SU-DHL-6 (cell line): ENCODE results near the gene DGLUCY.

Source experiments
- EZH2phosphoT487 ChIP-seq: fragments of 200-600 bp; sonication (generic), shearing (Covaris generic); conservative IDR thresholded peaks from 2 replicates; pipeline ENCODE4 v1.6.1; 2018; ENCODE audit warnings: mild to moderate bottlenecking, antibody characterized with exemption, low read length, moderate library complexity, mixed read lengths
- TF ChIP-seq, protein P1 (sequence below): fragments of 200-600 bp; sonication (generic); IDR thresholded peaks from one replicate; pipeline ENCODE4 v1.5.1; 2017; ENCODE audit warnings: antibody characterized with exemption, mild to moderate bottlenecking, low read length, moderate library complexity; ENCODE audit not compliant: insufficient read depth, poor library complexity, severe bottlenecking

DNA sequence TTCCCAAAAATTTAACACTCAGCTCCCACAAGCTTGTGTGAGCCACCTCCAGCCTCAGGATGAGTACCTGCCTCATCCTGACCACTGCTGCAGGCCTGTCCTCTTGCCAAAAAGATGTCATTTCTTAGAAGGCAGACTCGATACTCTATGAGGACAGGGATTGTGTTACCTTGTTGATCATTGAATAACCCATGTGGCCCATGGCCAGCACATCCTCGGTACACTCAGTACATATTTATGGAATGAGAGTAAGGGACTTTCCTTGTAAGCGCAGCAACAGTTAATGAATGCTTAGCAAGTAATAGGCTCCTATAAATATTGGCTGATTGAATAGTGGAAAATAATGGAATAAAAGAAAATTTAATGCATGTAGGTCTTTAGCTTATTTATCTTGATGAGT is 15.3 kb upstream of the DGLUCY start:
- TF ChIP-seq EZH2phosphoT487: no peak
- TF ChIP-seq, protein P1, sequence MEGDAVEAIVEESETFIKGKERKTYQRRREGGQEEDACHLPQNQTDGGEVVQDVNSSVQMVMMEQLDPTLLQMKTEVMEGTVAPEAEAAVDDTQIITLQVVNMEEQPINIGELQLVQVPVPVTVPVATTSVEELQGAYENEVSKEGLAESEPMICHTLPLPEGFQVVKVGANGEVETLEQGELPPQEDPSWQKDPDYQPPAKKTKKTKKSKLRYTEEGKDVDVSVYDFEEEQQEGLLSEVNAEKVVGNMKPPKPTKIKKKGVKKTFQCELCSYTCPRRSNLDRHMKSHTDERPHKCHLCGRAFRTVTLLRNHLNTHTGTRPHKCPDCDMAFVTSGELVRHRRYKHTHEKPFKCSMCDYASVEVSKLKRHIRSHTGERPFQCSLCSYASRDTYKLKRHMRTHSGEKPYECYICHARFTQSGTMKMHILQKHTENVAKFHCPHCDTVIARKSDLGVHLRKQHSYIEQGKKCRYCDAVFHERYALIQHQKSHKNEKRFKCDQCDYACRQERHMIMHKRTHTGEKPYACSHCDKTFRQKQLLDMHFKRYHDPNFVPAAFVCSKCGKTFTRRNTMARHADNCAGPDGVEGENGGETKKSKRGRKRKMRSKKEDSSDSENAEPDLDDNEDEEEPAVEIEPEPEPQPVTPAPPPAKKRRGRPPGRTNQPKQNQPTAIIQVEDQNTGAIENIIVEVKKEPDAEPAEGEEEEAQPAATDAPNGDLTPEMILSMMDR: no peak
